GM19239 (cell line): Measurements from ENCODE around the gene SCARF2.
"Not testable (repeated sequence)": the region's sequence is repeated elsewhere in the genome, so short reads cannot be mapped to it uniquely, and the experiment has no call there.

Experiments
- DNase-seq: peaks from one replicate; pipeline ENCODE4 v3.0.0; 2011; ENCODE audit warnings: low spot score; ENCODE audit not compliant: insufficient read length
- FAIRE-seq: peaks from 2 replicates; lab custom pipeline; 2011; peaks lifted over from hg19 to GRCh38; lab: Jason Lieb, UNC

Gene SCARF2

DNA sequence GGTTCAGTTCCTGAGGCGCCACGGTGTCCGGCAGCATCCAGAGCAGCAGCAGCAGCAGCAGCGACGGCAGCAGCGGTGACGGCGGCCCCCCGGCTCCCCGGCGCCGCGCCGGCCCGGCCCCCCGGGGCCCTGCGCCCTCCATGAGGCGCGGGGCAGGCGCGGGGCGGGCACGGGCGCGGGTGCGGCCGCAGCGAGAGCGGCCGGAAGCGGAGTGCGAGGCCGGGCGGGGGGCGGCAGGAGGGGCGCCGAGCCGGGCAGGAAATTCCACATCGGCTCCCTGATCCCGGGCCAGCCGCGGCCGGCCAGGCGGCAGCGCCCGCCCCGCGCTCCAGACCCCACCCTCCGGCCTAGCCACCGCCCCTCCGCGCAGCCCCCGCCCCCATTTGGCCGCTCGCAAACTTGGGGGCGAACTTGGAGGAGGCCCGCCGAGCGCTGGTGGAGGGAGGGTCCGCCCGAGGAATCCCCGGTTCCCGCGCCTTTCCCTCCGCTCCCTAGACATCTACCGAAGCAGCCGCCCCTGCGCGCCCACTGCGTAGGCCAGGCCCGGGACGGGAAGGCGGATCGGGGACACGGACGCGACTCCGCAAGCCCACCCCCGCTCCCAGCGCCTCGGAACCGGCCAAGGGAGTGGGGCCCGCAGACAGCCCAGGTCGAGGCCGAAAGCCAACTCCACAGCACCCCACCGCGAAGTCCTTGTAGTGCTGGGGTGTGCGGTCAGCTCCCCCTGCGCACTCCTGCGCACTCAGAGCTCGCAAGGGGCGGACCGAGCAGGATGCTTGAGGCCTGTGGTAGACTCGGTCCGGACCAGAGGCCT is at the start of gene SCARF2:
Gene SCARF2 (minus strand): TSS at position 213 of the 814 bp plus-strand sequence. CDS start 71 bp downstream, at position 142.
- FAIRE-seq: no peak
- no peak for DNase-seq

DNA sequence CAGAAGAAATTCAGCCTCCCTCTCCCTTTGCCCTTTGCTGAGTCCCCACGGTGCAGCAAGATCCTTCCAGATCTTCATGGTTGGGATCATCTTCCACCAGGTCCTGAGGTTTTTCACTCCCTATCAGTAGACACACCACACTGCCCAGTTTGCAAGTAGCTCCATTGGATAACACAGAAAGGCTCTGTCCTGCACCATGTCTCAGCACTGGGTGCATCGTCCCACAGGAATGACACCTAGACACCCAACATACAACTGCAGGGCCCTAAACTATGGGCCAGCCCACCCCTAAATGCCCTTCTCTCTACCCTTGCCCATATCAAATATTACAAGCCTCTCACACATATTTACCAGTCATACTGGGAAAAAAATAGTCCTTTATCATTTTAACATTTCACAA is 48.6 kb upstream of the SCARF2 start:
- FAIRE-seq (no peak), DNase-seq (no peak)

GRCh38 chr22:20484948-20485683 is 47.5 kb upstream of the SCARF2 start:
- FAIRE-seq (no peak), DNase-seq (no peak)

DNA sequence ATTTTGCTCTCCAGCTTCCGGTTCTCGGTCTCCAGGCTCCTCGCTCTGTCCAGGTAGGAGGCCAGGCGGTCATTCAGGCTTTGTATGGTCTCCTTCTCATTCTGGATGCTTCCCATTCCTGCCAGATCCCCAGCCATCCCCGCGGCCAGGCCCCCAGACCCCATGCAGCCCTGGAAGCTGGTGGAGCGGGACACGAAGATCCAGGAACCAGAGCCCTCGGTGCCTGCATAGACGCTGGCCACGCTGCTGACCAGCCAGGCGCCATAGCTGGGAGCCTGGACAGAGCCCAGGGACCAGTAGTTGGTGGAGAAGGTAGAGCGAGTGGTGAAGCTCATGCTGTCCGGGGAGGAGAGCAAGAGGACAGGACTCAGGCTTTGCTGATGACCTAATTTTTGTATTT is 46.1 kb upstream of the SCARF2 start:
- FAIRE-seq (no peak), DNase-seq (no peak)

- DNase-seq, FAIRE-seq: not testable (repeated sequence)
Observed at GRCh38 chr22:20483143-20483506, 45.5 kb upstream of the SCARF2 start.

DNA sequence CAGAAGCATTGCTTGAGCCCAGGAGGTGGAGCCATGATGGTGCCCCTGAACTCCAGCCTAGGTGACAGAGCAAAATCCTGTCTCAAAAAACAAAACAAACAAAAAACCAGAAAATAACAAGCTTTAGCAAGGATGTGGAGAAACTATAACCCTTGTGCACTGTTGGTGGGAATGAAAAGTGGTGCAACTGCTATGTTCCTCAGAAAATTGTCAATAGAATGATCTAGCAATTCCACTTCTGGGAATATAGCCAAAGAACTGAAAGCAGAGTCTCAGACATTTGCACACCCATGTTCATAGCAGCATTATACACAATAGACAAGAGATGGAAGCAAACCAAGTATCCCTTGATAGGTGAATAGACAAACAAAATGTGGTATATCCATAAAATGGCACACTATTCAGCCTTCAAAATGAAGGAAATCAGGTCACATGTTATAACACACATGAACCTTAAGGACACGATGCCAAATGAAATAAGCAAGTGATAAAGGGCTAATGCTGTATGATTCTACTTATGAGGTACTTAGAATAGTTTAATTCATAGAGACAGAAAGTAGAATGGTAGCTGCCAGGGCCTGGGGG is 42.1 kb upstream of the SCARF2 start:
- FAIRE-seq: no peak
- no peak for DNase-seq

DNA sequence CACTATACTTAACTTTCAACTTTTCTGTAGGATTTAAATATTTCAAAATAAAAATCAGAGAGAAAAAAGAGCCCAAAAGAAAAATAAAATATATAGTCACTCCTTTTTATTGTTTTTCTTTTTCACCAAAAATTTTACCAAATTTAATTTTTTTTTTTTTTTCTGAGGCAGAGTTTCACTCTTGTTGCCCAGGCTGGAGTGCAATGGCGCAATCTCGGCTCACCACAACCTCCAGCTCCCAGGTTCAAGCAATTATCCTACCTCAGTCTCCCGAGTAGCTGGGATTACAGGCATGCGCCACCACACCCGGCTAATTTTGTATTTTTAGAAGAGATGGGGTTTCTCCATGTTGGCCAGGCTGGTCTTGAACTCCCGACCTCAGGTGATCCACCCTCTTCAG is 40.4 kb upstream of the SCARF2 start:
- not testable (repeated sequence) for FAIRE-seq, DNase-seq

DNA sequence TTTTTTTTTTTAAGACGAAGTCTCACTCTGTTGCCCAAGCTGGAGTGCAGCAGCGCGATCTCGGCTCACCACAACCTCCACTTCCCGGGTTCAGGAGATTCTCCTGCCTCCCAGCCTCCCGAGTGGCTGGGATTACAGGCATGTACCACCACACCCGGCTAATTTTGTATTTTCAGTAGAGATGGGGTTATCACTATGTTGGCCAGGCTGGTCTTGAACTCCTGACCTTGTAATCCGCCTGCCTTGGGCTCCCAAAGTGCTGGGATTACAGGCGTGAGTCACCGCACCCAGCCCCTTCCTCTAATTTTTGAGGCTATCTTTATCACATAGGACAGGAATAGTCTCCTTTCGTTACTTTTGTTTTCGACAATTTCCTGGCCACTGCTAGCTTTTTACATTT is 37.9 kb upstream of the SCARF2 start:
- DNase-seq, FAIRE-seq: not testable (repeated sequence)

DNA sequence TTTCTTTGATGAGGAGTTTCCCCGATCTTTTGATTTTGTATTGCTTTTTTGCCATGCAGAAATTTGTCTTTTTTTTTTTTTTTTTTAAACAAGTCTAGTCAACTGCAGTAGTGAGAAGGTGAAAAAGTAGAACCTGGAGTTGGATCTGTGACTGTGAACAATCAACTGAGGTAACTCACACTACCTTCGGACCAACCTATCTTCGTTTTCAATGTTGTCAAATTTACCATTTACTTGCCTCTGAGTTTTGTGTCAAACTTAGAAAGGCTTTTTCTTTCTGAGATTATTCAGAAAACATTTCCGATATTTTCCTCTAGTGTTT is 37.5 kb upstream of the SCARF2 start:
- FAIRE-seq (no peak), DNase-seq (no peak)

GRCh38 chr22:20472629-20473442 is 35.2 kb upstream of the SCARF2 start:
- no peak for DNase-seq
- no peak for FAIRE-seq

DNA sequence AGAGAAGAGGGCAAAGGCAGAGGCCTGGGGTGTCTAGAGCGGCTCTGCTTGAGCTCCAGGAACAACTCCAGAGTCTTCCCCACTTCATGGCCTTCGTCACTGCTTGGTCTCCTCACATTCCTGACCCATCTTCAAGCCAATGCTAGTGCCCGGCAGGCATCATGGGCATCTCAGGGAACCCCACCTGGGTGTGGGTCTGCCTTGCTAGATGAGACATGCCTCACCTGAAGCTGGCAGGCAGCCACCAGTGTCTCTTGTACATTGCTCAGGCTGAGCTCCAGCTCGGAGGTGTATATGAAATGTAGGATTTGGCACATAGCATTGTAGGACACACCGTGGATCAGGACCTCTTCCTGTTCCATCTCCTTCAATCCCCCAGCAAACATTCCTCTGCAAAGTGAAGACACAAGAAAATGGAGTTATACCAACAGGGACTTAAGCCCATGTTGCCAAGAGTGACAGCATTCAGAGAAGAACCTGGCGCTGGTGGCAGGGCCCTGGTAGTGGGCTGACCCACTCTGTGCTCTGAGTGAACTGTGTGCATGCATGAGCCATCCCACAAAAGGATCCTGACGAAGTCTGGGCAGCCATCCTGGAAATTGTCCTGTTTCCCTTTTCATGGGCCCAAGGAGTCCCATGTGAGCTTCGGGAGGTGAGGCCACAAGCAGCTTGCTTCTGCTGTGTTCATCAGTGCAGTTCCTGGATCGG is 33.7 kb upstream of the SCARF2 start:
- DNase-seq: no peak
- no peak for FAIRE-seq

- not testable (repeated sequence) for DNase-seq, FAIRE-seq
Observed at GRCh38 chr22:20470525-20470924, 32.9 kb upstream of the SCARF2 start.

DNA sequence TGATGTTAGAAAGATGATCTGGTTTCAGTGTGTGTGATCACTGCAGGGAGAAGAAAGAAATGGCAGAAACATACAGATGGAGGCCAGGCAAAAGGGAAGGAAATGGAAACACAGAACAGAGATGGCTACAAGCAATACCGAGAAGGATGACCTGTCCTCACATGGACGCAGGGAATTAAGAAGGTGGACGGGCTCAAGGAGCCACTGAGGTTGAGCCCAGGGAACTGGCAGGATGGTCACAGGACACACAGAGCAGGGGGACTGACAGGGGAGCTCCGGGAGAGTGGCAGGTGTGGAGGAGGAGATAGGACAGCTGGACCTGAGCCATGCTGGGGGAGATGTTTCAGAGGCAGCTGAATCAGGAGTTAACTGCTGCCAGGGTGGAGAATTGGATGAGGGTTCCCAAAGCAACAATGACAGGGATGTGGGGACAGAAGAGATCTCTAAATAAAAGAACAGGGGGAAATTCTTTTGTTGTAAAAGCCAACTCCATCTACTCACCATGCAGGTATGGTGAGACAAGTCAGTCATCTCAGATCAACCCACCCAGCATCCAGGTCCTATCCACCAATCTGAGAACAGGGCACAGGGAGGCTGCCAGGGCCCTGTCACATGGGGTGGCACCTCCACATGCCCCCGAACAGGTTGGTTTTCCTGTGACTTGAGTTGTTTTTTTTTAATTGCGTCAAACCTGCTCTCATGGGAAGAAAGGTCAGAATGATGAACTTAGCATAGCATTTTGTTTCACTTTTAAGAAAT is 31.7 kb upstream of the SCARF2 start:
- DNase-seq (no peak), FAIRE-seq (no peak)

DNA sequence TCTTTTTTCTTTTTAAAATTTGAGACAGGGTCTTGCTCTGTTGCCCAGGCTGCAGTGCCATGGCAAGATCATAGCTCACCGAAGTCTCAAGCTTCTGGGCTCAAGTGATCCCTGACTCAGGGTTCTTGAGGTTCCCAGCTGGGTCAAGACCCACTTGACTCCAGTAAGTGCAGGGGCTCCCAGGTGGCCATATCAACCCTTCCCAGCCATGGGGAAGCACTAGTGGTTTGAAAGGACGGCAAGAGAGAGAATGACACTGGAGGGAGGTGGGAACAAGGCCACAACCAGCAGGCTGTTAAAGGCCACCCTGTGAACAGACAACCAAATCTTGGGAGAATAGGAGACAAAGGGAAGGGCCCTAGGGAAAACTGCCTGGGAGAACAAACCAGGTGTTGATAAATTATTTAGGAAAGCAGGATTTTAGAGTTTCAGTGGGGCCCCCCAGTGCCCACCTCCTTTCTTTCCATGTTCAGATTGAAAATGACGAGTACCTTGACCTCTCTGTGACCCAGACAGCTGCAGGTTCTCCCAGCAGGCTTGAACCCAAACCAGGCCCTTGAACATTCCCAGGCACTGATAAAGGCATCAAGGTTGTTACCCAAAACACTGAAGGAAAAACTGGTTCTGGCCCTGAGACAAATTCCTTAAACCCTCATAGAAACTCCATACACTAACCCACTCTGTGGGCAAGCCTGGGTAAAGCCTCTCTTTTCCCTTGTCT is 29.2 kb upstream of the SCARF2 start:
- FAIRE-seq (no peak), DNase-seq (no peak)

- FAIRE-seq: no peak
- no peak for DNase-seq
Observed at GRCh38 chr22:20465759-20466077, 28.1 kb upstream of the SCARF2 start.

- FAIRE-seq (no peak), DNase-seq (no peak)
Observed at GRCh38 chr22:20464912-20465758, 27.5 kb upstream of the SCARF2 start.

DNA sequence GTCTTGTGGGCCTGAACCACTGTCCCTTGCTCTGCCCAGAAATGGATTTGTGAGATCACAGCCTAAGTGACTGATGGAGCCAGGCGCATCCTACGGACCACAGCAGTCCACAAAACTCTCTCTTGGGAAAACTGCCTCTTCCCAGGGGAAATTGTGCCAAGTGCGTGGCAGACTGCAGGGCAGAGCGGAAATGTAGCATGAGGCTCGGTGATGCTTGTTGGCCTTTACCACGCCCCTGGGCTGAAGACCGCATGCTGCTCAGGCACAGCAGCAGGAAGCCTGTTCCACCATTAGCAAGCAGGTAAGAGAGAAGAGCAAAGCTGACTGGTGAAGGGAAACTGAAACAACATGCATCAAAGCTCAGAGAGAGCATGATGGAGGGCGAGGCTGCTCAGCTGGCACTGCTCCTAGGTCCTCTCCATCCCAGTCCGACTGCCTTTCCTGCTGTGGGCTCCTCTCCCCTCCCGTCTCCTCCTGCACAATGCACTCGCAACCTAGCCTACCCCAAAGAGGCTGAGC is 26.5 kb upstream of the SCARF2 start:
- FAIRE-seq: peak; percentile 94
- DNase-seq: no peak
